GM21360 (cell line): ENCODE measurements around the gene FBLN7.

Experiments used
- ATAC-seq: cut with Tn5 transposase; IDR thresholded peaks from one replicate; pipeline ENCODE4 v1.9.1; 2021; ENCODE audit warnings: mild to moderate bottlenecking, moderate library complexity; ENCODE audit not compliant: unreplicated experiment

The FBLN7 gene

DNA sequence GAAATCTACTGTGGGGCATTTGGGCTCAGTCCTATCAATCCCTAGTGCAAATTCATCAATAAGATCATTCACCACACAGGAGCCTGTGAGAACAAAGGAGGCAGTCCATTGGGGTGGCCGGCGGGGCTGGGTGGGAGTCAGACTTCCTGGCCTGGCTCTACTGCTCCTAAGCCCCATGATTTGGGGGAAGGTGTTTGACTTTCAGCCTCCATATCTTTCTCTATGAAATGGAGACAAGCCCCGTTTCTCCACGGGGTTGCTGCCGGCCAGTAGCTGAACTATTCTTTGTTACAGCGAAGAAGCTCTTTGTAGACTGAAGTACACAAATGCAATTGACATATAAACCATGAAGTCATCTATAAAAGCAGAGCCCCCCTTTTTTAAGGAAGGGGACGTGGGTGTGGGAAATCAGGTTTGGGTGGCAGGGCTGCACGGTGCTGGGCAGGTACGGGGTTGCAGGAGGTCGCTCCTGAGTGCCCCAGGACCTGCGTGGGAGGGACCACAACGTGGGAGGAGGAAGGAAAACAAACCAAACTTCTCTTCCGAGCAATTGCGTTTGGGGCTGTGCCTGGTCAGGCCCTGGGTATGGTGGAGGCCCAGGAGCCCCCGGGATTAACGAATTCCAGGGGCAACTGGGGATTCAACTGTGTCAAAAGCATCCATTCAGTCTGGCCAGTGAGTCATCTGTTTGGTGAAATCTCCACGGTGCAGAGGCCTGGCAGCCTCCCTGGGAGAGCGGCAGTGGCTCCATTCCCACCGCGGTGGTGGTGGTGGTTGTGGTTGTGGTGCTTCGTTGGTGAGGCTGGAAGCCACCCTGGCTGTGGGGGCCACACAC, 18.2 kb downstream of the FBLN7 start:
- ATAC-seq, result no peak

DNA sequence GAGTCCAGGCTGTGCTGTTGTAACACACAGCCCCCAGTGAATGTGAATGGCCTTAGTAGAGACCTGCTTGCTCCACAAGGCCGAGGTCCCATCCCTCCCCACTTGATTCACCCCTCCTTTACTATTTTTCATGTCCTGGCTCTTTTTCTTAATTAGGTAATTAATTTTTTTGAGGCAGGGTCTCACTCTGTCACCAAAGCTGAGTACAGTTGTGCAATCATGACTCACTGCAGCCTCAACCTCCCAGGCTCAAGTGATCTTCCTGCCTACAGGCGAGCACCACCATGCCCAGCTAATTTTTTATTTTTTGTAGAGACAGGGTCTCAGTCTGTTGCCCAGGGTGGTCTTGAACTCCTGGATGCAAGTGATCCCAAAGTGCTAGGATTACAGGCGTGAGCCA, 19.3 kb downstream of the FBLN7 start:
- no peak for ATAC-seq

DNA sequence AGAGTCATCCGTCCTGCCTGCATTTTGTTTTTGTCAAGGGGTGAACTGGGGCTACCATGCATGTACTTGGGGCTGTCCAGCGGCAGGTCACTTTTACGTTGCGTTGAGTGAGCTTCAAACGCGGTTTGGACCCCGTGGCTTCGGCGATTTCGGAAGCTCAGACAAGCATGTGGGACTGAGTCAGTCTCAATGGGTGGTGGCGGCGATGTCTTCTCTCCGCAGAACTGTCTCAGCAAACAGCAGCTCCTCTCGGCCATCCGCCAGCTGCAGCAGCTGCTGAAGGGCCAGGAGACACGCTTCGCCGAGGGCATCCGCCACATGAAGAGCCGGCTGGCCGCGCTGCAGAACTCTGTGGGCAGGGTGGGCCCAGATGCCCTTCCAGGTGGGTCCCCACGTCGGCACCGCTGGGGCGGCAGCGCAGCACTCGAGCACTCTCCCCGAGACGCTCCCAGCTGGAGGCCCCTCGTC, 21.3 kb downstream of the FBLN7 start:
- ATAC-seq, result no peak

DNA sequence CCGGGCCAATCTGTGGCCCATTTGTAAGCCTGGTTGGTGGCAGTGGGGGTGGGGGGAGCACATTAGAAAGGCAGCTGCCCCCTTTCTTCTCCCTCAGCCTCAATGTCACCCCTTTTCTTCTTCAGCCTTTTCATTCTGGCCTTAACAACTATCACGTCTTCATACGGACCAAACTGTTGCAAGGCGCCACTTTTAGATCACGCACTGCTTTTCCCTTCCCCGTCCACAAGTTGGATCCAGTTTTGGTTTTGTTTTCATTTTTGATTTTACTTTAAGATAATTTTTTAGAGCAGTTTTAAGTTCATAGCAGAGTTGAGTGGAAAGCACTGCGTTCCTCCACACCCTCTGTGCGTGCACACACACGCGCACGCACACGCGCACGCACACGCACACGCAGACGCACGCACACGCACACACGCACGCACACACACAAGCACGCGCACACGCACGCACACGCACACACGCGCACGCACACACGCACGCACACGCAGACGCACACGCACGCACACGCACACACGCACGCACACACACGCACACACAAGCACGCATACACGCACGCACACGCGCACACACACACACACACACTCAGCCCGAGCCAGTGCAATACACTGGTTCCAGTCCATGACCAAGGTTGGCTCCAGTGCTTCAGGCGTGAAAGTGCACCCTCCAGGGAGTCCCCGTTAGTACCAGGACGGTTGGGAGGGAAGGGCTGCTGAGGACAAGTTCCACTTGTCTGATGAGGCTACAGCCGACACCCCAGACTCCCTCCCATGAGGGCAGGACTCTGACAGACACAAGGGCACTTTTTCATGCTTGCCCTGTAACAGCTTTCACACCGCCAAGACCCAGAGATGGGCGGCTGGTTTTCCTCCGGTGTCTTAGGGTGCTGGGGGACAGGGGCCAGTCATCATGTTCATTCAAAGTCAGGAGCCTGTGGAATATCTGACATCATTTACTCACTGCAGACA, 22.4 kb downstream of the FBLN7 start:
- ATAC-seq, result no peak

DNA sequence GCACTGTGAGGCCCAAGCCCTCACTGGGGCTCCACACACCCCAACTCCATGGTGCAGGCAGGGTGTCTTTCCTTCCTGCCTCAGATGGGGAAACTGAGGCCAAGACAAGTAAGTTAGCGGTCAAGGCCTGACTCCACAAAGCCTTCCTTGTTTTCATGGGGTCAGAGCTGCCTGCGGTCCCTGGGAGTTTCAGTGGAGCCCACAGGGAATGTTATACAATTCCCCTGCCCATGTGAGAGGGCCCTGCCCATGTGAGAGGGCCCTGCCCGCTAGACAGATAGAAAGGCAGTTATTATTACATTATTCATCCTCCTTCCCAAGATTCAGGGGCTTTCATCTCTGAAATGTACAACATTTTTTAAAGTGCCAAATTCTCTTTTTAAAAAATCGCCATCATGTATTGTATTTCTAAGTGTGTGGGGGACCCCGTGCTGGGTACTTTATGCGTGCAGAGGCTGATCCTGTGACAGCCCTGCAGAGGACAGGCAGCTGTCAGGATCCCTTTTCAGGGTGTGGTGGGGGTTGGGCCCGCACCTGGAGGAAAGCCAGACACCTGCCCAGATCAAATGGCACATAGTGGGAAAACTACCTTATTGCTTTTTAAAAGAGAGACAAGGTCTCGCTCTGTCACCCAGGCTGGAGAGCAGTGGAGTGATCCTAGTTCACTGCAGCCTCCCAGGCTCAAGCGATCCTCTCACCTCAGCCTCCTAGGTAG, 23.4 kb downstream of the FBLN7 start:
- no peak for ATAC-seq

- no peak for ATAC-seq
Observed at GRCh38 chr2:112162341-112162740, 24.2 kb downstream of the FBLN7 start.

DNA sequence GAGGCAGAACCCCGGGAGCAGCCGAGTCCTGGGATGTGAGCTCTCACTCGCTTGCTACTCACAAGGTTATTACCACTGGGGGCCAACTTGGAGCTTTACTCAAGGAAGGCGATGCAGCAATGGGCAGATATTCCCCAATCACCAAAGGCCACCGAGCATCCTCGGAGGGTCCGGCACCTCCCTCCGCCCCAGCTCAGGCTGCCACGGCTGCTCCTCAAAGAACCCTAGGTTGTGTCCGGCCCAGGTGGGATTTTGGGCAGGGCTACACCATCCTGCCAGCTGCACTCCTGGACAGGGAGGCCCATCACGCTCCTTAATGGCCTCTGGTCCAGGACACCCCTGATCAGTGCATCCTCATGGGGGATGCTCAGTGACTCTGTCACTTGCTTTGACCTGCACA, 24.8 kb downstream of the FBLN7 start:
- ATAC-seq, result no peak

- ATAC-seq, result no peak
Observed at GRCh38 chr2:112163541-112163981, 25.4 kb downstream of the FBLN7 start.

- ATAC-seq, result no peak
Observed at GRCh38 chr2:112164876-112165275, 26.7 kb downstream of the FBLN7 start.

- no peak for ATAC-seq
Observed at GRCh38 chr2:112165296-112165695, 27.1 kb downstream of the FBLN7 start.

DNA sequence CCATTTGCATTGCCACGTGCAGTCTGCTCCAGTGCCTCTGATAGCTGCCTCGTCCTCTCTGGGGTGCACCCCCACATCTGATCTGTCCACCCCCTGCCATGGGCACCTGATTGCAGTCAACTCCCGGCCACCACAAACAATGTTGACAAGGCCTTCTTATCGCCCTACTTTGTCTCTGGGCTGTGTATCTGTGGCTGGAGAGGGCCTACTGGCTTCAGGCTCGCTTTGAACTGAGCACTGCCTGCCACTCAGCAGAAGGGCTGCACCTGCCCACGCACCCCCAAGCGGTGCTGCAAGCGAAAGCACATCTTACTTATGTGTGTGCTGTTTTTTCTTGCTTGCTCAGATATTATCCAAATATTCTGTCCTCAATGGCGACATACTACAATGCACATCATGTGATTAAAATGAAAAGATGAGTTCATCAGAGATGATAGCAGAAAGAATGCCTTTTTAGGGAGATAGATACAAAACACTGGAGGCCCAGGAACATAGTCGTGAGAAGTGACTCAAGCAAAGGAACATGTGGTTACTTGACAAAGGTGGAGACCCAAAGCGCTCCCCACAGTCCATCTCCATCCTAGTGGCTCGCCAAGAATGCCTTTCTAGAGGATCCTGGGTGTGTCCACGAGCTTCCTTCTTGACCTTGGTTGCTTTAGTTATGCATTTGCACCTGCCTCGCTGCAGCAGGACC, 28.8 kb downstream of the FBLN7 start:
- no peak for ATAC-seq

GRCh38 chr2:112168422-112169124, 30.4 kb downstream of the FBLN7 start:
- no peak for ATAC-seq

GRCh38 chr2:112170495-112170894, 32.3 kb downstream of the FBLN7 start:
- ATAC-seq, result no peak

- ATAC-seq, result no peak
Observed at GRCh38 chr2:112173646-112174319, 35.6 kb downstream of the FBLN7 start.

DNA sequence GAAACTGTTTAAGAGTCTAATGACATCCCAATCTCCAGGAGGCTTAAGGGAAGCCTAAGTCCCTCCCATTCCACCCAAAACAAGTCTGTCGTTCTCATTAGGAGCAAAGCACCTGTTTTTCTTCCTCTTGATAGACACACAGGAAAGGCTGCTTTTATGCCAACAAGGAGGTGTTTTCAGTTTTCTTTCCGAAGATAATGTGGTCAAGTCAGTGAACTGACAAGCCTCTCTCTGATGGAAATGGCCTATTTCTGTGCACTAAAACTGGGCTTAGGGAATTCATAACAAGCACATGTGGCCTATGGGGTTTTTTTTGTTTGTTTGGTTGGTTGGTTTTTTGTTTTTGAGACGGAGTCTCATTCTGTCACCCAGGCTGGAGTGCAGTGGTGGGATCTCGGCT, 36.2 kb downstream of the FBLN7 start:
- ATAC-seq, result no peak

GRCh38 chr2:112175333-112175732, 37.1 kb downstream of the FBLN7 start:
- no peak for ATAC-seq

DNA sequence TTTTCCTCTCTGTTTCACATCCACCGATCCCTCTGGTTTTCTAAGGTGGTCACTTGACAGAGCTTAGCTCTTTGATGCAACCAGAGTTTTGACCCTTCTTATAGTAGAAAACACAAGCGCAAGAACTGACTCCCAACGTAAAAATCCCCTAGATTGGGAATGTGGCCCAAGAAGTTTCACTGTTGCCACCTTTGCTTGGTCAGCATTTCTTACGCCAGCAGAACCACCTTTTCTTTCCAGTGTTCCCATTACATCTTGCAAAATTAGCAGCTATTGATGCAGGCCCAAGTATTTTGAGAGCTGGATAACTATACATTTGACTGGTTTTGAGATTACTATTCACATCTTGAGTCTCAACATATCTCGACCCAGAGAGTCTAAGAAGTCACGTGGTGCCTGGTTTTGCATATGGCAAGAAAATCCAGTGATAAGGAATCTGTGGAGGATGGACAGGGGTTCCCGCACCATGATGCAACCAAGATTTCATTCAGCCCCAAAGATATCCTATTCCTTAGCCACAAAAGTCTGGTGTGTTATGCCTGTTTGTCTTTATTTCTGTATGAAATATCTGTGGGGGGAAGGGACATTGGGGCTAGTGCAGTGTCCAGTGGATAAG, 37.9 kb downstream of the FBLN7 start:
- no peak for ATAC-seq

DNA sequence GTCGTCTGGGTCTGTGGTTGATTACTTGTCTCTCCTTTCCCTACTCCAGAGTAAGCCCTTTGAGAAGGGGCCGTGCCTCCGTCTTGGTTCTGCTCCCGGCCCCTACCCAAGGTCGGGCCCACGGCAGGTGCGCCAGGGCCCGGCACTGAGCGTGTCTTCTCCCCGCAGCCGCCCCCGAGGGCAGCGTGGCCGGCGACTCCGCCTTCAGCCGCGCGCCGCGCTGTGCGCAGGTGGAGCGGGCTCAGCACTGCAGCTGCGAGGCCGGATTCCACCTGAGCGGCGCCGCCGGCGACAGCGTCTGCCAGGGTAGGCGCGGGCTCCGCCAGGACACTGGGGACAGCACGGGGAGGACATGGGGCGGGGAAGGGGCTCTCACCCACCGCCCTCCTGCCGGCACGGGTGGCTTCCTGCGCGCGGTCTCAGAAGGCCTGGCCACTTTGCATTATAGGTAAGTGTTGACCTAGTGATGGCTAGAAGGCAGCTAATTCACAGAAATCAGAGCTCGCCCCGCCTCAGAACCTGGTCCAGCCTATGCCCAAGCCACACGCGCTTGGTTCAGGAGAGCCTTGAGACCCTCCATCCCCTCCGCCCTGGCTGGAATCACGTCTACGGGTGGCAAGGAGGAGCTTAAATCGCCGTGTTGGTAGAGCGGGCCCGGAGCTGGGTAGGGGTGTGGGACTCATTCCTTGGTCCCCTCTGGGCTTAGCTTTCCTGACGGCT, 43.5 kb downstream of the FBLN7 start:
- no peak for ATAC-seq
